ENCODE measurements around the gene STK39. TPM values are rescaled to one million over a fixed set of nuclear protein-coding genes. Genes with fewer than 3 reads are reported as not detected.

Gene STK39
- polyA plus RNA-seq, 1 donor from 2014 or later, result 9.5 TPM

GRCh38 chr2:168052773-168053172 is 194.6 kb downstream of the STK39 start:
- Histone ChIP-seq H3K9me3 (ENCODE audit: low read length) (no peaks in the 10 kb centered on the region), H3K4me2 (ENCODE audit: low read length) (no peak overlapping the region), H3K27me3 (ENCODE audit: insufficient read depth, low read depth, low read length) (no peaks in the 10 kb centered on the region), H3K9ac (ENCODE audit: low read length) (no peak overlapping the region), H3K4me3 (ENCODE audit: low read length) (no peak overlapping the region), H3K79me2 (replicated peaks; ENCODE audit: insufficient read depth, low read length) (no peaks in the 10 kb centered on the region), H3F3A (ENCODE audit: insufficient read depth, low read length, poor library complexity, severe bottlenecking) (no peaks in the 10 kb centered on the region), H3K27ac (ENCODE audit: low read length) (no peak overlapping the region), H3K9me2 (ENCODE audit: insufficient read depth, low read length) (no peaks in the 10 kb centered on the region), H4K20me1 (ENCODE audit: insufficient read depth) (no peaks in the 10 kb centered on the region), H2AFZ (ENCODE audit: low read depth, low read length) (no peak overlapping the region), H3K36me3 (ENCODE audit: insufficient read depth, low read length) (no peaks in the 10 kb centered on the region)
- TF ChIP-seq EP300 (conservative IDR thresholded peaks at IDR 0.05; ENCODE audit: poor library complexity, severe bottlenecking), result no peak
- TF ChIP-seq POLR2AphosphoS5 (IDR thresholded peaks at IDR 0.05), result no peak
- no peak for TF ChIP-seq EZH2 (IDR thresholded peaks at IDR 0.05; ENCODE audit: borderline replicate concordance, insufficient read depth, low read length, poor library complexity, severe bottlenecking)
- TF ChIP-seq RAD21 (conservative IDR thresholded peaks at IDR 0.05), result no peak
- no peak for TF ChIP-seq MXI1 (conservative IDR thresholded peaks at IDR 0.05; ENCODE audit: poor library complexity, severe bottlenecking)
- TF ChIP-seq TAF1 (IDR thresholded peaks at IDR 0.05; ENCODE audit: low read depth), result no peak
- no peak for TF ChIP-seq CTCF (IDR thresholded peaks at IDR 0.05; ENCODE audit: poor library complexity, severe bottlenecking)
- no peak for TF ChIP-seq SMC3 (conservative IDR thresholded peaks at IDR 0.05; ENCODE audit: poor library complexity)
- TF ChIP-seq REST (IDR thresholded peaks at IDR 0.05; ENCODE audit: borderline replicate concordance), result no peak

GRCh38 chr2:168050377-168050776 is 197.0 kb downstream of the STK39 start:
- no peaks in the 10 kb centered on the region for H3K27me3 ChIP-seq (ENCODE audit: insufficient read depth, low read depth, low read length)

More at GRCh38 chr2:168050377-168050776, 197.0 kb downstream of the STK39 start:
- Histone ChIP-seq H4K20me1 (ENCODE audit: insufficient read depth) (no peaks in the 10 kb centered on the region), H3K9ac (ENCODE audit: low read length) (no peak overlapping the region), H3K9me2 (ENCODE audit: insufficient read depth, low read length) (no peaks in the 10 kb centered on the region), H3K79me2 (replicated peaks; ENCODE audit: insufficient read depth, low read length) (no peaks in the 10 kb centered on the region), H2AFZ (ENCODE audit: low read depth, low read length) (no peak overlapping the region), H3K36me3 (ENCODE audit: insufficient read depth, low read length) (no peaks in the 10 kb centered on the region), H3K4me3 (ENCODE audit: low read length) (no peak overlapping the region), H3K9me3 (ENCODE audit: low read length) (no peaks in the 10 kb centered on the region), H3K27ac (ENCODE audit: low read length) (no peak overlapping the region), H3F3A (ENCODE audit: insufficient read depth, low read length, poor library complexity, severe bottlenecking) (no peaks in the 10 kb centered on the region), H3K4me2 (ENCODE audit: low read length) (no peak overlapping the region)
- TF ChIP-seq POLR2AphosphoS5 (IDR thresholded peaks at IDR 0.05) (no peak), EZH2 (IDR thresholded peaks at IDR 0.05; ENCODE audit: borderline replicate concordance, insufficient read depth, low read length, poor library complexity, severe bottlenecking) (no peak), SMC3 (conservative IDR thresholded peaks at IDR 0.05; ENCODE audit: poor library complexity) (no peak)
